GM18502 (cell line): ENCODE data around the gene MRPS34.

Experiments used
- ATAC-seq: cut with Tn5 transposase; IDR thresholded peaks from one replicate; pipeline ENCODE4 v1.9.1; 2021; ENCODE audit warnings: mild to moderate bottlenecking; ENCODE audit not compliant: unreplicated experiment, poor library complexity

Gene MRPS34

GRCh38 chr16:1794908-1795666, 22.2 kb upstream of the MRPS34 start:
- ATAC-seq = no peak

- no peak for ATAC-seq
These were observed 21.4 kb upstream of the MRPS34 start for GRCh38 chr16:1794221-1794871.

GRCh38 chr16:1793578-1794220, 20.8 kb upstream of the MRPS34 start, which contains the start of gene IGFALS:
Gene IGFALS, minus strand, starts transcription at chr16:1793705. Its CDS starts 53 bp downstream, at chr16:1793652.
- ATAC-seq = no peak

GRCh38 chr16:1792836-1793577, 20.1 kb upstream of the MRPS34 start:
- ATAC-seq = no peak

- ATAC-seq = no peak
These were observed 19.2 kb upstream of the MRPS34 start for GRCh38 chr16:1791943-1792812.

GRCh38 chr16:1791256-1791942, 18.5 kb upstream of the MRPS34 start:
- no peak for ATAC-seq

GRCh38 chr16:1790611-1791255, 17.8 kb upstream of the MRPS34 start:
- ATAC-seq = no peak

GRCh38 chr16:1790261-1790610, 17.3 kb upstream of the MRPS34 start:
- ATAC-seq = no peak

- no peak for ATAC-seq
These were observed 16.7 kb upstream of the MRPS34 start for GRCh38 chr16:1789643-1790045.

GRCh38 chr16:1788708-1789100, 15.8 kb upstream of the MRPS34 start:
- no peak for ATAC-seq

- no peak for ATAC-seq
These were observed 15.3 kb upstream of the MRPS34 start for GRCh38 chr16:1788095-1788707.

- ATAC-seq = no peak
These were observed 14.6 kb upstream of the MRPS34 start for GRCh38 chr16:1787322-1788094.

- ATAC-seq = no peak
These were observed 14.1 kb upstream of the MRPS34 start for GRCh38 chr16:1787056-1787321.

- no peak for ATAC-seq
These were observed 13.5 kb upstream of the MRPS34 start for GRCh38 chr16:1786242-1787055.

- no peak for ATAC-seq
These were observed 12.9 kb upstream of the MRPS34 start for GRCh38 chr16:1785846-1786170.

- no peak for ATAC-seq
These were observed 12.3 kb upstream of the MRPS34 start for GRCh38 chr16:1784977-1785845.
